Effector CD4-positive, alpha-beta T cell (primary cell): ENCODE measurements around the gene KIF2C.
"Not testable (repeated sequence)": the region's sequence is repeated elsewhere in the genome, so short reads cannot be mapped to it uniquely, and the experiment has no call there.

Experiments
- DNase-seq: peaks from one replicate; pipeline ENCODE4 v3.0.0-alpha.2; 2020

Gene KIF2C

DNA sequence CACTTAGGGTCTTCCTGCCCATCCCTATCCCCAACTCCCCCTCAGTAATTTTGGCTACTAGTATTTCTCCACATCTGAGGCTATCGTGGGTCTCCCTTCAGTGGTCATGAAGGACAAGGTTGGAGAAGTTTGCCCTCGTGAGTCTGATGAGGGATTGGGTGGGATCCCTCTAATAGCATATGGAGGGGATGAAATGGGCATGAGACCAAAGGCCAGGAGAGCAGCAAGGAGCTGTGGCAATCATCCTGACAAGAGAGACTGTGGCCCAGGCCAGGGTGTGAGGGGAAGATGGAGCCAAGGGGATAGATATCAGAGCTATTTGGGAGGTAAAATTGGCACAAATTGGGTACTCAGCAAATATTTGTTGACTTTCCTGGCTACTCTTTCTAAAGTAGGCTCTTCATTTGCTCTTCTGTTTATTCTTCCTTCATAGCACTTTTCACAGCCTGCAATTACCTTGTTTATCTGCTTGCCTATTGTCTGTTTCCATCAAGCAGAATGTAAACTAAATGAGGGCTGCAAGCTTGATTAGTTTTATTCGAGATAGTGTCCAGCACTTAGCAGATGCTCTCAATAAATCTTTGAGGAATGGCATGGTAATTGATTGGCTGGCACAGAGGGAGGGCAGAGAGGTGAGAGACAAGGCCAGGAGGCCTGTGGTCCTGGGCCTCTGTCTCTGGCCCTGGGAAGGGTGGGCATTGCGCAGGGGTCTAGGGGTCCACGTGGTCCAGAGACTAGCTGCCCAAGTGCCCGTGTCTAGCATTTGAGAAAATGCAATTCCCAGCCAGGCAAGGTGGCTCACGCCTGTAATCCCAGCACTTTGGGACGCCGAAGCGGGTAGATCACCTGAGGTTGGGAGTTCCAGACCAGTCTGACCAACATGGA, 59.1 kb downstream of the KIF2C start:
- no peak for DNase-seq

DNA sequence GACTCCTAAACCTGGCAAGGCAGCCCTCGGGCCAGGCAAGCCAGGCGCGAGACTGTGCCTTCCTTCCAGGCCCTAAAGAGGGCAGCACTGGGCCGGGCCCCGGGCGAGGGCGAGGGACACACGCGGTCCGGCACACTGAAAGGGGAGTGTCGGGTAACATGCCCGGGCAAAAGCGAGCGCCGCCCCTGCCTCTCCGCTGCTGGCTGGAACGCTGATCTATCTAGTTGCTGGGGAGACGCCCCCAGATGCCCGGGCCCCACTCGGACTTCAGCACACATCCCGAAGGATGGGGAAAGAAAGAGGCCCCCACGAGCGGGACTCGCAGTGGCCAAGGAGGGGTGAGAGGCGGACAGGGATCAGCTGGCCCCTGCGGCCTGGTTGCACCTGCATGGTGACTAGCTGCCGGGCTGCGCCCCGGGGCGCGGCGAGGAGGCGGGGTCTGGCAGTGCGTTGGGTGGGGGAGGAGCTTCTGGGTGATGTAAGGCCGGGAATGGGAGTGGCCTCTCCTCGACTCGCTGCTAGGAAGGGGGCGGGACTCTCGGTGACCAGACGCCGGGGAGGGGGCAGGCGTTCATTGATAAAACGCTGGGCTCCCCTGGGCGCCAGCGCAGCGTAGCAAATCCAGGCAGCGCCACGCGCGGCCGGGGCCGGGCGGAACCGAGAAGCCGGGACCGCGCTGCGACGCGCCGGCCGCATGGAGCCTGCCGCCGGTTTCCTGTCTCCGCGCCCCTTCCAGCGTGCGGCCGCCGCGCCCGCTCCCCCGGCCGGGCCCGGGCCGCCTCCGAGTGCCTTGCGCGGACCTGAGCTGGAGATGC, 60.3 kb downstream of the KIF2C start, which contains the start of gene PLK3:
TSS of gene PLK3 (plus strand) at position 608 of the 815 bp plus-strand sequence. CDS start at position 695, 87 bp downstream.
- DNase-seq = peak; percentile 97

DNA sequence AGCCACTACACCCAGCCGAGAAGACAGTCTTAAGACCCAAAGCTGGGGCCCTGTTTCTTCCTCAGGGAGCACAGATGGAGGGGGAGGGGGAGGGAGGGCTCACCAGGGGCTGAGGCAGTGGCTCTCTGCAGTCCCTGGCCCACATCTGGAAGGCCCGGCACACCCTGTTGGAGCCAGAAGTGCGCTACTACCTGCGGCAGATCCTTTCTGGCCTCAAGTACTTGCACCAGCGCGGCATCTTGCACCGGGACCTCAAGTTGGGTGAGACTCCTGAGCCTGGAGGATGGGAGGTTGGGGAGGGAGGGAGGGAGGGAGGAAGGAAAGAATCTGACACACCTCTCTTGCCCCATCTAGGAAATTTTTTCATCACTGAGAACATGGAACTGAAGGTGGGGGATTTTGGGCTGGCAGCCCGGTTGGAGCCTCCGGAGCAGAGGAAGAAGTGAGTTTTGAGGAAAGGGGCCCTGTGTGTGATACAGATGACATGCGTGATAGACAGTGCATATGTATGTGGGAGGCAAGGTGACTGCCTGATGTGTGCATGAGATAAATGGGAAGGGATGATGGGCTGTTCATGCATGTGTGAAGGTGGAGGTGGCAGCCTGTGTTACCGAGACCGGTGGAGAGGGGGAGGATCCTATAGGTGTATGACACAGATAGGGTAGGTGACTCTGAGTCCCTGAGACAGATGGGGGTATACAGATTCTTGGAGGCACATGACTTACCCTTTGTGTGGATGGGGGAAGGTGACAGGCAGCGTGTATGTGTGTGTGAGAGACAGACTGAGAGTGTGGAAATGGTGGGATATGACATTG, 62.1 kb downstream of the KIF2C start:
- DNase-seq = peak; percentile 33

DNA sequence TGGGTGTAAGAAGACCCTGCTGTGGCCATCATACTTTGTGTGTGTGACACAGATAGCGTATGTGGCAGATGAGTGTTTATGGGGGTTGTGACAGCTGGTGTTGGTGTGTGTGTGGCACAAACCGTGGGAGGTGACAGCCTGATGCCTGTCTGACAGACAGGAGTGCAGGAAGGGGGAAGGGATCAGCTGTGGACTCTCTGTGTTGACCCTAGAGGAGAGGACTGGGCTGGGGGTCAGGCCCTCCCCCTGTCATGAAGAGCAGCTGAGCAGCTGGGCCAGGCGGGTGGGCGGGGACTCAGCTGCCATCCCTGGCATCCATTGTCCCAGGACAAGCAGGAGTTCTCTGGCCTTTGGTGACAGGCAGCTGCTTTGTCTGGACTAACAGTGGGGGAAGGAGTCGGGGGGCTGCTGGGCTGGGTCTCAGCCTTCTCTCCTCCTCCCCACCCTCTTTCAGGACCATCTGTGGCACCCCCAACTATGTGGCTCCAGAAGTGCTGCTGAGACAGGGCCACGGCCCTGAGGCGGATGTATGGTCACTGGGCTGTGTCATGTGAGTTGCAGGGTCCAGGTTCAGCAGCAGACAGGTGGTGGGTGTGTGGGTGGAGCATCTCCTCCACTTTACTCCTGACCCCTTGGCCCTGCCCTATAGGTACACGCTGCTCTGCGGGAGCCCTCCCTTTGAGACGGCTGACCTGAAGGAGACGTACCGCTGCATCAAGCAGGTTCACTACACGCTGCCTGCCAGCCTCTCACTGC, 62.8 kb downstream of the KIF2C start:
- no peak for DNase-seq

DNA sequence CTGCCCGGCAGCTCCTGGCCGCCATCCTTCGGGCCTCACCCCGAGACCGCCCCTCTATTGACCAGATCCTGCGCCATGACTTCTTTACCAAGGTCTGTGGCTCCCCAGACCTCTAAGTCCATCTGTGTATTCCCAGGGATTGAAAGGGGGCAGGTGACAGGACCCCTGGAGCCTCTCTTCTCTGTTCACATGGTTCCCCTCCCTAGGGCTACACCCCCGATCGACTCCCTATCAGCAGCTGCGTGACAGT, 63.4 kb downstream of the KIF2C start:
- no peak for DNase-seq

DNA sequence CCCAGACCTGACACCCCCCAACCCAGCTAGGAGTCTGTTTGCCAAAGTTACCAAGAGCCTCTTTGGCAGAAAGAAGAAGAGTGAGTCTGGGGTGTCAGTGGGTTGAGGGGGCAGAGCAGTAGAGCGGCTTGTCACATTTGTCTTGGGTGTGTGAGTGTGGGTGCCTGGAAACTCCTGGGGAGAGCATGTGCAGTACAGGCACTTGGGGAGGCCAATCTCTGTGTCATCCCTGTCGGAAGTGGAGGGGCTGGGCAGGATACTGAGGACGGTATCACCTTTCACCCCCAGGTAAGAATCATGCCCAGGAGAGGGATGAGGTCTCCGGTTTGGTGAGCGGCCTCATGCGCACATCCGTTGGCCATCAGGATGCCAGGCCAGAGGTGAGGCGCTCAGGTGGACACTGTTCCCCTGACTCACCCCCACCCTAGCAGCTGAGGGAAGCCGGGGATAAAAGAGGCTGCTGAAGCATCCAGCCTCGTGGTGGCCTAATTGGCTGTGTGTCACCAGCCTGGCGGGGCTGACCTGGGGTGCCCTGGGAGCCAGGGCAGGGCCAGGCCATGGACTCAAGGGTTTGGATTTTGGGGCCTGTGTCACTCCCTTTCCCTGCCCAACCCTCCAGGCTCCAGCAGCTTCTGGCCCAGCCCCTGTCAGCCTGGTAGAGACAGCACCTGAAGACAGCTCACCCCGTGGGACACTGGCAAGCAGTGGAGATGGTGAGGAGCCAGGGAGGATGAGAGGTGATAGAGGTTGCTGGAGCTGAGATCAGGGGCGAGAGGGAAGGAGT, 63.9 kb downstream of the KIF2C start:
- DNase-seq = no peak

DNA sequence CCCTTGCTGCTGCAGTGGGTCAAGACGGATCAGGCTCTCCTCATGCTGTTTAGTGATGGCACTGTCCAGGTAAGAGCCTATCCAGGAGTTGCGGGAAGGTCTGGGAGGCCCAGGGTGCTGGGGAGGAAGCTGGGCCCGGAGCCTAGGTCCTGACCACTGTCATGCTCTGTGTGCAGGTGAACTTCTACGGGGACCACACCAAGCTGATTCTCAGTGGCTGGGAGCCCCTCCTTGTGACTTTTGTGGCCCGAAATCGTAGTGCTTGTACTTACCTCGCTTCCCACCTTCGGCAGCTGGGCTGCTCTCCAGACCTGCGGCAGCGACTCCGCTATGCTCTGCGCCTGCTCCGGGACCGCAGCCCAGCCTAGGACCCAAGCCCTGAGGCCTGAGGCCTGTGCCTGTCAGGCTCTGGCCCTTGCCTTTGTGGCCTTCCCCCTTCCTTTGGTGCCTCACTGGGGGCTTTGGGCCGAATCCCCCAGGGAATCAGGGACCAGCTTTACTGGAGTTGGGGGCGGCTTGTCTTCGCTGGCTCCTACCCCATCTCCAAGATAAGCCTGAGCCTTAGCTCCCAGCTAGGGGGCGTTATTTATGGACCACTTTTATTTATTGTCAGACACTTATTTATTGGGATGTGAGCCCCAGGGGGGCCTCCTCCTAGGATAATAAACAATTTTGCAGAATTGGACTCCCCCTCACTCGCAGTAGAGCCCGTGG, 65.8 kb downstream of the KIF2C start:
- DNase-seq = no peak

DNA sequence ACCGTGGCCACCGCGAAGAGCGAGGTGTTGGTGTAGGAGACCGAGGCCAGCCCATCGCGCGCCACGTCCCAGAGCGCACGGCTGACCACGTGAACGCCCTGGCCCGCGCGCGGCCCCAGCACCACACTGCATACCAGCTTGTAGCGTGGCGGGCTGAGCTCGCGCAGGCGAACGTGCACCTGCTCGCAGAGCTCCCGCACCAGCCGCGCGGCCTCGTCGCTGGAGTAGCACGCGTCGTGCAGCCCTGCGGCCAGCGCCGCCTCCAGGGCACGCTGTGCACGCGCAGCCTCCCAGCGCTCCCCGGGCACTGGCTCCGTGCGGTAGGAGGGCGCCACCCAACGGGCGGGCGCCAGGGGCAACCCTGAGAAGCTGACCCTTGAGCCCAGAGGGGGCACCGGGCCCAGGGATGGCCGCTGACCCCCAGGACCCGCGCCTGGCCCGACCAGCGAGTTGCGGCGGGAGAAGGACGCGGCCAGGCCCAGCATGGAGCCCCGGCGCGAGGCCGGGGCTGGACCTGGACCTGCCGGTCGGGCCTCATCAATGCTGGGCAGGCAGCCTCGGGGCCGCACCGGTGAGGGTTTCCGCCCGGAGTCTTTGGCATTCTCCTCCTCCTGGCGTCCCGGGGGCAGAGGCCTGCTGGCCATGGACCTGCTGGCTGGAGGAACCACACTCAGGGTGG, 66.5 kb downstream of the KIF2C start:
- DNase-seq = no peak

DNA sequence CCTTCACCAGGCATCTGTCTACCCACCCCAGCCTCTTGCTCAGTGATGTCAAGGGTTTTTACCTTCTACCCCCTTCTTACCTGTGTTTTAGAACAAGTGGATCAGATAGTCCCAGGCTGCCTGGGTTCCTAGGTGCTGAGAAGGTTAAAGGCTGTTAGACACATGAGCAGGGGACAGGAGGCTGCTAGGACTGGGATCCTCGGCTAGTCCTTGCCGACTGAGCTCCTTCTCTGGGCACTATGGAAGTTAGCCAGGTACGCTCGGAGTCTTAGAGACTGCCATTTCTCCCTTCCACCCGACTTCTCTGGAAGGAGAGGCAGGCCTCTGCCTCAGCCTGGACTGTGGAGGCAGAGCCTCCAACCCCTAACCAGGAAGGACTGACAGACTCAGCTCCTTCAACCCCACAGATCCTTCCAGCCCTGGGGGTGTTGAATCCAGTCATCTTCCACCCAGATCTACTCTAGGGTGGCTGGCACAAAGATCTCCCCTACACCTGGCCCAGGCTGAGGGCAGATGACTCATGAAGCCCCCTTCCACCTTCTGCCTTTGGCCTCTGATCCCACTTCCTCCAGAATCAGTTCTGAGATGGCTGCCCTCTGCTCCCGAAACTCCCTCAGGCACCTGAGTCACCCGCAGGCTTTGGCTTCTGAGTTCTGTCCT, 67.2 kb downstream of the KIF2C start, which contains the start of gene DYNLT4:
TSS of gene DYNLT4 (minus strand) at position 648 of the 660 bp plus-strand sequence. CDS start 683 bp downstream, outside the sequence.
- no peak for DNase-seq

DNA sequence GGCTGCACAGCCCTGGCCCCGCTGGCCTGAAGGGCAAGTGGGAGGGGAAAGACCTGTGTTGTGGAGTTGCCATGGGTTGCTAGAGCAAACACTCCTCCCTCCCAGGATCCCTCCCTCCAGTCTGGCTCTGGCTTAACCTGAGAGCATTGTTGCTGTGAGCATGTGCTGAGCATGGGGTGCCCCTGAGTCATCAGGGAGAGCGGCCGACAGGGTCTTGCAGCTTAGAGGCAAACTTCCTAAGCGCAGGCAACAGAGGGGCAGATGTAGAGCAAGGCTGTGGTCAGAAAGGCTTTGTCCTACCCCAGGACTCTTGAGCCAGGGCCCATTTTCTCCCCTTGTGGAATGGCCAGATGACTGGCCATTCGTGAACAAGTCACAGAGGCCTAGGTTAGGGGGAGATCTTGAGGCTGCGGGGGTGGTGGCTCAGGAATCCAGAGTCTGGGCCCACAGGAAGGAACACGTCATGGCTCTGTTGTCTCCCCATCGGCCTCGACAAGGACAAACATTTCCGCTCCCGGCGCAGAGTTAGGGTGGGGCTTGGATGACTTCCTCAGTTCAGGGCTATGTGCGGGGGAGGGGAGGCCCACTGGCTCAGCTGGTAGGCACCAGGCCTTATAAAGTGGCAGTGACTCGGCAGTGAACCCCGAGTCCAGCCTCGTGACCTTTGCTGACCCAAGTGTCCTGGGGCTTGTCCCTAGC, 67.9 kb downstream of the KIF2C start:
- DNase-seq = peak; percentile 94

DNA sequence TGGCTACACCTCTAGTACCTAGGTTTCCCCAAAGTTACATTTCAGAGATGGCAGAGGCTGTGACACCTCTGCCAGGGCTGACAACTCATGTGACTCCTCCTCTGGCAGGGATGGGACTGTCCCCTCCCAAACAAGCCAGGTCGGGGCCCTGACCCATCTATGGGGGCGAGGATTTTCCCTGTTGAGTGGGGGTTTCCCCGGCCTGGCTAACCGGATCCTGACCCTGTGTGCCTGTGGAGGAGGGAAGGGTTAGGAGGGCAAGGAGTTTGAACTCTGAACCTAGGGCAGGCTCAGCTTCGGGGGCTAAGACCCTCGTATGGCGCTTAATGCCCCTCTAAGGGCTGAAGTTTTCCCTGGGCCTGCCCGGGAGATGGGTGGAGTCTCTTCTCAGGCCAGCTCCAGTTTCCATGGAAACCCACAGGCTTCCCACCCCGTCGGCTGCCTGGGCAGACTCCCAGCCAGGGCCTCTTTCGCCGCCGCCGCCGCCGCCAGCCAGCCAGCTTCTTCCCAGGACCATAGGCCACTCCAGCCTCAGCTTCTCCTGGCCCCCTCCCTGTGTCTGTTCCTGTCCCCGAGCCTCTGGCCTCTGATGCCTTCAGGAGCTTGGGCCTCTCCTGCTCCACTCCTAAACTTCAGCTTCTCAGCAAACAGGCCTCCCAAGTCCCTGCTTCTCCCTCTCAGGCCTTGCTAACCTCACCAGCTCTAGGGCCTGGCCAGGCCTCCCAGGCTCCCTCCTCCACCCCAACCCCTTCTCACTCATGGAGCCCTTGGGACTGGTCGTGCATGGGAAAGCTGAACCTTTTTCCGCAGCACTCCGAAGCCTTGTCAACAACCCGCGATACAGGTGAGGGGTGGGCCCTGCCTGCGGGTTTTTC, 68.7 kb downstream of the KIF2C start, which contains the start of gene BTBD19:
TSS of gene BTBD19 (plus strand) at position 461 of the 875 bp plus-strand sequence. CDS start at position 759, 298 bp downstream.
- DNase-seq = no peak

DNA sequence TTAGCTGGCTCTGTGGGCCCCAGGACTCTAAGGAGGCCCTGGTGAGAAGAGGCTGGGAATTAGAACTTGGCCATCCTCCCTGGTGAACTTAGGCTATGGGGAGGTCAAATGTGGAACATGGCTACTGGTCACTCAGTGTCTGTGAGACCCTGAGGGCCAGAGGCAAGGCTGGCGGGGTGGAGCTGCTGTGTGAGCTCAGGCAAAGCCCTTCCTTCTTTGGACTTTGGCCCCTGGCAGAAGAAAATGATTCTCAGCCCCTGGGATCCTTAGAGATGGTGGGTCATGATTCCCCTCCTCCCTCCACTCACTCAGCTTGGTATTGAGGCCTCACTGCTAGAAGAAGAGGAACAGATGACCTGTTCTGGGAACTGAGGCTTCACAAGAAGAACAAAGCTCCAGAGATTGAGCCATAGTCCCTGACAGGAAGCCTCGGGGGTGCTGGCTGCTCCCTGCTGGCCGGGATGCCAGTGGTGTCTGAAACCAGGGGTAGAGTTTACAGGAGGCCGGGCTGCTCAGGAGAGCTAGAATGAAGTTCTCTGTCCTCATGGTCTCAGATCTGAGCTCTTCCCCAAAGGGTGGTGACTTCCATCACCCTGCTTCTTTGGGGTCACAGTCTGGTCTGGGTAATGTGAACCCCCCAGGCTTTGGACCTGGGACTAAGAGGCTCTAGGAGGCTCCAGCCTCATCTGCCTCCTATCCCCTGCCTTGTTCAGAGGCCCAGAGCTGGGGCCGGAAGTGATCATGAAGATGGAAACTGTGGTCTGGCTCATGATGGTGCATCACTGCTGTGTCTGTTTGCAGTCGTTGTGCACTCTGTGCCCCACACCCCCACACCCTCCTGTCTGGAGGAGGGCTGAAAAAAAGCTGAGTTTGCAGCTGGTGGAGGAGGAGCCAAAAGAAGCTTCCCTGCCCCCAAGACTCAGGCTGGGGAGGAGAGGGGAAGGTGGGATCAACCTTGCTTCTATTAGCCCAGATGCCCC, 69.6 kb downstream of the KIF2C start:
- DNase-seq = peak; percentile 86

DNA sequence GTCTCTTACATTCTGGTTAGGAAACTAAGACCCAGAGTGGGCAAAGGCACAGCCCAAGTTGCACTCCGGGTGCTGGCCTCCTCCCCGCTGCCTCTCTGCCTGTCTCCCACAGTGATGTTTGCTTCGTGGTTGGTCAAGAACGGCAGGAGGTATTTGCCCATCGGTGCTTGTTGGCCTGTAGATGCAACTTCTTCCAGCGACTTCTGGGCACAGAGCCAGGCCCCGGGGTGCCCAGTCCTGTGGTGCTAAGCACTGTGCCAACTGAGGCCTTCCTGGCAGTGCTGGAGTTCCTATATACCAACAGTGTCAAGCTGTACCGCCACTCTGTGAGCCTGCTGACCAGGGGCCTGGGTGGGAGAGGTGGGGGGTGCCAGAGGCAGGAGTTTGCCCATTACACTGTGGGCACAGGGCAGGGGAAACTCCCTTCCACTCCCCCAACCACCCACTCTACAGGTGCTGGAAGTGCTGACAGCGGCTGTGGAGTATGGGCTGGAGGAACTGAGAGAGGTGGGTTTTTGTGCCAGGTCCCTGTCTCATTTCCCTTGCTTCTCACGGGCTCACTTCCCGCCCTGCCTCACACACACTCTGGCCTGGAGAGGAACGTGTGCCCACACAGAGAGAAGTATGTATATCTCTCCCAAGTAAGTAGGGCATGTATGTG, 70.6 kb downstream of the KIF2C start:
- DNase-seq = peak; percentile 28

DNA sequence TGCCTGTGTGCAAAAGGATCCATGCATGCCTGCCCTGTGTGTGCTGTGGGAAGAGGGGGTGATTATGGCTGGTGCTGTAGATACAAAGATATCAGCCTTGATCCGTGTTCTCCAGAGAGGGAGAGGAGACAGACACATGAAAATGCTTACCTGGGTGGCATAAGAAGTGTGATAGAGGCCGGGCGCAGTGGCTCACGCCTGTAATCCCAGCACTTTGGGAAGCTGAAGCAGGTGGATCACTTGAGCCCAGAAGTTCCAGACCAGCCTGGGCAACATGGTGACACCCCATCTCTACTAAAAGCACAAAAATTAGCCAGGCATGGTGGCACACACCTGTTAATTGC, 71.1 kb downstream of the KIF2C start:
- not testable (repeated sequence) for DNase-seq

DNA sequence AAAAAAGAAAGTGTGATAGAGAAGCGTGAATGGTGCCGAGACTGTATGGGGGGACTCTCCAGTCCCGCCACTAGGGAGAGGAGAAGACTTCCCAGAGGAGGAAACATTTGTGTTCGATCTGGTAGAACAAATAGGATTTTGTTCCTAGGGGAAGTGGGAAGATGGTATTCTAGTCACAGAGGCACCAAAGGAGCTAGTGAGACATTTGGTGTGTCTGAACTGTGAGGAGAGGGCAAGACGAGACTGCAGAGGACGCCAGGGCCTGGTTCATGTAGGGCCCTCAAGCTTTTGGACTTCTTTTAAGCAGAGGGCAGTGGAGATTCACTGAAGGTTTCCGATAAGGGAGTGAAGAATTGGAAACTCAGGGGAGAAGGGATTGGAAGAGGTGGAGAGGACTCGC, 71.6 kb downstream of the KIF2C start:
- no peak for DNase-seq
